Astrocyte (in vitro differentiated cells and primary cell): ENCODE measurements around the gene FRMD4A. TPM values are rescaled to one million over a fixed set of nuclear protein-coding genes. Genes with fewer than 3 reads are reported as not detected.

Experiments
- DNase-seq: peaks from one replicate; pipeline ENCODE4 v3.0.0-alpha.2; 2010; ENCODE audit warnings: low read depth
- FAIRE-seq: peaks from 2 replicates; lab custom pipeline; 2011; peaks lifted over from hg19 to GRCh38; lab: Jason Lieb, UNC
- H2AFZ ChIP-seq: 2 replicates; pipeline ENCODE4 v1.6.0; 2012; ENCODE audit warnings: low read depth, low read length, inconsistent platforms
- H3K27ac ChIP-seq: 2 replicates; pipeline ENCODE4 v1.5.1; 2011; ENCODE audit warnings: low read depth, low read length, inconsistent platforms
- H3K27me3 ChIP-seq: 2 replicates; pipeline ENCODE4 v1.6.0; 2011; ENCODE audit warnings: low read length, inconsistent platforms; ENCODE audit not compliant: insufficient read depth
- H3K36me3 ChIP-seq: 2 replicates; pipeline ENCODE4 v1.5.1; 2011; ENCODE audit warnings: low read length, inconsistent platforms; ENCODE audit not compliant: insufficient read depth
- H3K4me1 ChIP-seq: 2 replicates; pipeline ENCODE4 v1.5.1; 2011; ENCODE audit warnings: low read length, inconsistent platforms; ENCODE audit not compliant: insufficient read depth
- H3K4me2 ChIP-seq: 2 replicates; pipeline ENCODE4 v1.6.0; 2012; ENCODE audit warnings: low read length, inconsistent platforms
- H3K4me3 ChIP-seq: 2 replicates; pipeline ENCODE4 v1.5.1; 2011; ENCODE audit warnings: low read depth, mild to moderate bottlenecking, low read length, inconsistent platforms; ENCODE audit not compliant: insufficient read depth
- H3K79me2 ChIP-seq: 2 replicates; pipeline ENCODE4 v1.6.0; 2012; ENCODE audit warnings: mild to moderate bottlenecking, low read length, inconsistent platforms; ENCODE audit not compliant: insufficient read depth
- H3K9ac ChIP-seq: 2 replicates; pipeline ENCODE4 v1.6.0; 2012; ENCODE audit warnings: mild to moderate bottlenecking, low read length, inconsistent platforms
- H3K9me3 ChIP-seq: 2 replicates; pipeline ENCODE4 v1.5.1; 2012; ENCODE audit warnings: low read depth, mild to moderate bottlenecking, low read length, inconsistent platforms; ENCODE audit not compliant: insufficient read depth
- H4K20me1 ChIP-seq: 2 replicates; pipeline ENCODE4 v1.6.0; 2012; ENCODE audit warnings: low read length, inconsistent platforms; ENCODE audit not compliant: insufficient read depth
- H3K27ac Mint-ChIP-seq: one replicate; pipeline ENCODE4 v1.8.0; 2021; ENCODE audit warnings: mild to moderate bottlenecking, mixed read lengths; ENCODE audit not compliant: unreplicated experiment
- H3K27me3 Mint-ChIP-seq: one replicate; pipeline ENCODE4 v1.8.0; 2021; ENCODE audit warnings: low read depth, mixed read lengths; ENCODE audit not compliant: unreplicated experiment
- H3K36me3 Mint-ChIP-seq: one replicate; pipeline ENCODE4 v1.8.0; 2021; ENCODE audit warnings: low read depth, mixed read lengths; ENCODE audit not compliant: unreplicated experiment
- H3K4me1 Mint-ChIP-seq: one replicate; pipeline ENCODE4 v1.8.0; 2021; ENCODE audit warnings: low read depth, mixed read lengths; ENCODE audit not compliant: unreplicated experiment
- H3K4me3 Mint-ChIP-seq: one replicate; pipeline ENCODE4 v1.8.0; 2021; ENCODE audit warnings: mild to moderate bottlenecking, moderate library complexity, mixed read lengths; ENCODE audit not compliant: unreplicated experiment
- H3K9me3 Mint-ChIP-seq: one replicate; pipeline ENCODE4 v1.8.0; 2021; ENCODE audit warnings: mild to moderate bottlenecking, mixed read lengths; ENCODE audit not compliant: unreplicated experiment
- EZH2 ChIP-seq: IDR thresholded peaks from 2 replicates; pipeline ENCODE4 v1.6.1; 2012; ENCODE audit warnings: mild to moderate bottlenecking, low read length, inconsistent platforms; ENCODE audit not compliant: insufficient read depth
- total RNA-seq: library from RNA; stranded (reverse); gene quantifications from 2 replicates; pipeline ENCODE4 v1.2.1, GENCODE V29; 2021
- TF ChIP-seq, protein P1 (sequence below): IDR thresholded peaks from 2 replicates; pipeline ENCODE4 v1.5.1; 2011; ENCODE audit warnings: low read depth, mild to moderate bottlenecking, inconsistent platforms, low read length, moderate library complexity; ENCODE audit not compliant: insufficient read depth

The FRMD4A gene
- total RNA-seq, 1 donor from 2014 or later: 82.5 TPM

DNA sequence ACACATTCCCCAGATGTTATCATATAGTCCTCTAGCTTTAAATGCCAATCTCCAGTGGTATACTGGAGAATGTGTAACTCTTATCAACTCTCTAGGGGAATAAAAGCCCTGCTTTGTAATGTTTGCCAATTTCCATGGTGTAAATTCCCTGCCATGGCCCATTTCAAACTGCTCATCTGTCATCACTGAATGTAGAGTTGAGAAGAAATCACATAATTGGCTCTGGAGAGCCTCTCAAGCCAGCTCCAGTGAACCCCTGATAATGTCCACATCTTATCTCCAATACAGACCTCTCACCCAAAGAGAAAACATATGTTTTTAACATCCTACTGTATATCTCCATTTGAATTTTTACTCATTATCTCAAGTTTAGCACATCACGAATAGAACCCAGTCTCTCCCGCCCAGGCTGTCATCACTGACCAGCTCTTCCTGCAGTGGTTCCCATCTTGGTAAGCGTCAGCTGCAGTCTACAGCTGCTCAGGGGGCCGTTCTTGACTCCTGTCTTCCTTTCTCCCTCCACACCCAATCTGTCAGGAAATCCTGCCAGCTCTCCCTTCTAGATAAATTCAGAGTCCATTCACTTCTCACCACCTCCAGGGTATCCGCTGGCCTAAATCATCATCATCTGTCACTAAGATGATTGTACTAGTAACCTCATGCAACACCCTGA, 332.4 kb downstream of the FRMD4A start:
- Histone ChIP-seq H2AFZ (no peak overlapping the region), H3K9me3 (no peaks in the 10 kb centered on the region), H3K4me3 (no peak overlapping the region), H3K27ac (no peak overlapping the region), H3K27me3 (no peaks in the 10 kb centered on the region), H3K4me2 (no peak overlapping the region), H4K20me1 (no peaks in the 10 kb centered on the region), H3K4me1 (no peaks in the 10 kb centered on the region), H3K79me2 (no peaks in the 10 kb centered on the region), H3K36me3 (no peaks in the 10 kb centered on the region), H3K9ac (no peak overlapping the region)
- DNase-seq (no peak), FAIRE-seq (no peak)
- no peak overlapping the region for H3K27ac Mint-ChIP-seq
- H3K9me3 Mint-ChIP-seq: peaks cover 9% of the 10 kb centered on the region
- H3K4me1 Mint-ChIP-seq: peaks cover 8% of the 10 kb centered on the region
- TF ChIP-seq, protein P1, sequence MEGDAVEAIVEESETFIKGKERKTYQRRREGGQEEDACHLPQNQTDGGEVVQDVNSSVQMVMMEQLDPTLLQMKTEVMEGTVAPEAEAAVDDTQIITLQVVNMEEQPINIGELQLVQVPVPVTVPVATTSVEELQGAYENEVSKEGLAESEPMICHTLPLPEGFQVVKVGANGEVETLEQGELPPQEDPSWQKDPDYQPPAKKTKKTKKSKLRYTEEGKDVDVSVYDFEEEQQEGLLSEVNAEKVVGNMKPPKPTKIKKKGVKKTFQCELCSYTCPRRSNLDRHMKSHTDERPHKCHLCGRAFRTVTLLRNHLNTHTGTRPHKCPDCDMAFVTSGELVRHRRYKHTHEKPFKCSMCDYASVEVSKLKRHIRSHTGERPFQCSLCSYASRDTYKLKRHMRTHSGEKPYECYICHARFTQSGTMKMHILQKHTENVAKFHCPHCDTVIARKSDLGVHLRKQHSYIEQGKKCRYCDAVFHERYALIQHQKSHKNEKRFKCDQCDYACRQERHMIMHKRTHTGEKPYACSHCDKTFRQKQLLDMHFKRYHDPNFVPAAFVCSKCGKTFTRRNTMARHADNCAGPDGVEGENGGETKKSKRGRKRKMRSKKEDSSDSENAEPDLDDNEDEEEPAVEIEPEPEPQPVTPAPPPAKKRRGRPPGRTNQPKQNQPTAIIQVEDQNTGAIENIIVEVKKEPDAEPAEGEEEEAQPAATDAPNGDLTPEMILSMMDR: no peak
- TF ChIP-seq EZH2: no peak
- peaks cover 4% of the 10 kb centered on the region for H3K36me3 Mint-ChIP-seq
- H3K4me3 Mint-ChIP-seq: no peak overlapping the region
- peaks cover 2% of the 10 kb centered on the region for H3K27me3 Mint-ChIP-seq

DNA sequence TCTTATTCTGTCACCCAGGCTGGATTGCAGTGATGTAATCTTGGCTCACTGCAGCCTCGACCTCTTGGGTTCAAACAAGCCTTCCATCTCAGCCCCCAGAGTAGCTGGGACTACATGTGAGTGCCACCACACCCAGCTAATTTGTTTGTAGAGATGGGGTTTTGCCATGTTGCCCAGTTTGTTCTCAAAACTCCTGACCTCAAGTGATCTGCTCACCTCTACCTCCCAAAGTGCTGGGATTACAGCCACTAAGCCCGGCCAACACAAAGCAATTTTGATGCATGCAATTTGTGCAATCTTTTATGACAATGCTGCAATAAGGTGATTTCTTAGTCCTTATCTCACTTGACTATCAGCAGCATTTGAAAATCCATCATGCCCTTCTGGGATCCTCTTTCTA, 333.1 kb downstream of the FRMD4A start:
- no peak for FAIRE-seq
- peaks cover 11% of the 10 kb centered on the region for H3K4me1 Mint-ChIP-seq

More for the DNA sequence above, 333.1 kb downstream of the FRMD4A start:
- Mint-ChIP-seq H3K4me3 (no peak overlapping the region), H3K27ac (no peak overlapping the region), H3K9me3 (peaks cover 9% of the 10 kb centered on the region), H3K36me3 (peaks cover 4% of the 10 kb centered on the region), H3K27me3 (no peaks in the 10 kb centered on the region)
- H3K36me3 ChIP-seq: no peaks in the 10 kb centered on the region
- no peaks in the 10 kb centered on the region for H3K9me3 ChIP-seq
- H3K27ac ChIP-seq: no peak overlapping the region
- no peak for TF ChIP-seq EZH2
- TF ChIP-seq, protein P1: no peak
- no peak overlapping the region for H3K4me2 ChIP-seq
- no peaks in the 10 kb centered on the region for H3K79me2 ChIP-seq
- H3K4me3 ChIP-seq: no peak overlapping the region
- peaks cover 2% of the 10 kb centered on the region for H3K4me1 ChIP-seq
- no peaks in the 10 kb centered on the region for H3K27me3 ChIP-seq
- no peak overlapping the region for H2AFZ ChIP-seq
- H3K9ac ChIP-seq: no peak overlapping the region
- no peak for DNase-seq
- no peaks in the 10 kb centered on the region for H4K20me1 ChIP-seq
